Retinal pigment epithelial cell (primary cell): Measurements from ENCODE around the gene EMC6.

ENCODE experiments used
- DNase-seq: peaks from one replicate; pipeline ENCODE4 v3.0.0-alpha.2; 2010; ENCODE audit warnings: low read depth
- H3K4me3 ChIP-seq: 2 replicates; pipeline ENCODE4 v1.5.1; 2011; ENCODE audit warnings: mild to moderate bottlenecking, low read length, control low read depth, moderate library complexity
- TF ChIP-seq, protein P1 (sequence below): conservative IDR thresholded peaks from 2 replicates; pipeline ENCODE4 v1.5.1; 2011; ENCODE audit warnings: low read depth, low read length, control low read depth, inconsistent platforms

The EMC6 gene

DNA sequence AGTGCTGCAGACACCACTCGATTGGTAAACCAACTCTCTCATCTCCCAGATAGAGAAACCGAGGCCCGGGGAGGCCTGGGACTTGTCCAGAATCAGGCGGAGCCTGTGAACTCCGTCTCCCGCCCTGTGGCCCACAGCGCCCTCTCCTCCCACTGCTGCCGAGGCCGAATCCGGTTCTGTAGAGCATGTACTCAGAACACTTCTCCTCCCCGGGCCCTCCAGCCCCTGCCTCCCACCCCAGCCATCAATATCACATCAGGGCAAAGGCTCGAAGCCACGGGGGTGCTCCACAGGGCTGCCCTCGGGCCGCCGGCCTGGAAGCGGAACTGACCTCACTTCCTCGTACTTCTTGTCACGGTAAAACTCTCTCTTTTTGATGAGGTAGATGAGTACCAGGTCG, 13.0 kb downstream of the EMC6 start:
- TF ChIP-seq, protein P1, sequence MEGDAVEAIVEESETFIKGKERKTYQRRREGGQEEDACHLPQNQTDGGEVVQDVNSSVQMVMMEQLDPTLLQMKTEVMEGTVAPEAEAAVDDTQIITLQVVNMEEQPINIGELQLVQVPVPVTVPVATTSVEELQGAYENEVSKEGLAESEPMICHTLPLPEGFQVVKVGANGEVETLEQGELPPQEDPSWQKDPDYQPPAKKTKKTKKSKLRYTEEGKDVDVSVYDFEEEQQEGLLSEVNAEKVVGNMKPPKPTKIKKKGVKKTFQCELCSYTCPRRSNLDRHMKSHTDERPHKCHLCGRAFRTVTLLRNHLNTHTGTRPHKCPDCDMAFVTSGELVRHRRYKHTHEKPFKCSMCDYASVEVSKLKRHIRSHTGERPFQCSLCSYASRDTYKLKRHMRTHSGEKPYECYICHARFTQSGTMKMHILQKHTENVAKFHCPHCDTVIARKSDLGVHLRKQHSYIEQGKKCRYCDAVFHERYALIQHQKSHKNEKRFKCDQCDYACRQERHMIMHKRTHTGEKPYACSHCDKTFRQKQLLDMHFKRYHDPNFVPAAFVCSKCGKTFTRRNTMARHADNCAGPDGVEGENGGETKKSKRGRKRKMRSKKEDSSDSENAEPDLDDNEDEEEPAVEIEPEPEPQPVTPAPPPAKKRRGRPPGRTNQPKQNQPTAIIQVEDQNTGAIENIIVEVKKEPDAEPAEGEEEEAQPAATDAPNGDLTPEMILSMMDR = no peak
- DNase-seq = no peak
- no peak overlapping the region for H3K4me3 ChIP-seq

DNA sequence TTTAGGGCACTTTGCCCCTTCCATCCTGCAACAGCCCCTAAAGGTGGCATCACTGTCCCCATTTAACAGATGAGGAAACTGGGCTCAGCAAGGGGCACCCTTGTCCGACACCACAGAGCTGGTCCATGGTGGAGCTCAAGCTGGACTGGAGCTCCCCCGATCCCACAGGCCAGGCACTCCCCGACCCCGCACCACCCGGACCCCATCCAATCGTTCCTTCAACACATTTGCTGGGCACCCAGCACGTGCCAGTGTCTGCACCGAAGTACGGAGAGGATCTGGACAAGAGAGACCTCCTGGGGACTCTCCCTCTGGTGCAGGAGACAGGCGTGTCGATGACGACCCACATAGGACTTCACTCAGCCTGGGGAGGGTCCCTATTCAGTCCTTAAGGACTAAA, 13.4 kb downstream of the EMC6 start:
- DNase-seq = no peak
- TF ChIP-seq, protein P1 = no peak
- no peak overlapping the region for H3K4me3 ChIP-seq

DNA sequence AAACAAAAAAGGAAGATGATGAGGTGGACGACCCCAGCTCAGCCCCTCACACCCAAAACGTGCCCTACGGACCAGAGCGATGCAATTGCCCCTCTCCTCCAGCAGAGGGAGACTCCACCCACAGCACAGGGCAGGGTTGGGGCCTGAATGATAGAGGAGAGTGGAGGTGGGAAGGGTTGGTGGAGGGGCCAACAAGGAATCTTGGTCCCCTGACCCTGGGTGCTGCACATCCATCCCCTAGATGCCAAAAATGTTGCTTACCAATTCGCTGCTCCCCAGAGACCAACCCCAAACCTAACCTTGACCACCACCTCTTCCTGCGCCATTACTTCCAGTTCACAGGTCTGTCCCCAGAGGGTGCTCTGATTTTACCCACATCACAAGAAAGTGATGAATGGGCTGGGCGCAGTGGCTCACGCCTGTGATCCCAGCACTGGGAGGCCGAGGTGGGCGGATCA, 14.5 kb downstream of the EMC6 start:
- TF ChIP-seq, protein P1 = peak; percentile 99
- DNase-seq = no peak
- no peak overlapping the region for H3K4me3 ChIP-seq

DNA sequence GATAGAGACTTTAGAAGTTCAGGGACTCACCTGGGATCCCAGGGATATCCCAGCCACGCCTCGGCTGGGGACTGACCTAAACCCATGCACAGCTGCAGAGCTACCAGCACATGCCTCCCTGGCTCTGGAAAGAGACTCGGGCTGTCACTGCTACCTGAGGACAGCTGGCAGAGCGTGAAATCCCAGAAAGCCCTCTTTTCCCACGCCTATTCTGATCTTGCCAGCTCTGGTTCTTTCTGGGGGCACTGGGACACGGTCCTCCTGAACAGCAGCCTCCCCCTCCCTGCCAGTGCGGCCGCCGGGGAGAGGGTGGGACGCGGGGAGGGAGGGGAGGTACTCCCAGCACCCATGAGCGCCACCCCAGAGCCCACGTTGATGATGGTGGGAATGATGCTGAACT, 16.6 kb downstream of the EMC6 start:
- DNase-seq = no peak
- no peak overlapping the region for H3K4me3 ChIP-seq
- TF ChIP-seq, protein P1 = no peak

DNA sequence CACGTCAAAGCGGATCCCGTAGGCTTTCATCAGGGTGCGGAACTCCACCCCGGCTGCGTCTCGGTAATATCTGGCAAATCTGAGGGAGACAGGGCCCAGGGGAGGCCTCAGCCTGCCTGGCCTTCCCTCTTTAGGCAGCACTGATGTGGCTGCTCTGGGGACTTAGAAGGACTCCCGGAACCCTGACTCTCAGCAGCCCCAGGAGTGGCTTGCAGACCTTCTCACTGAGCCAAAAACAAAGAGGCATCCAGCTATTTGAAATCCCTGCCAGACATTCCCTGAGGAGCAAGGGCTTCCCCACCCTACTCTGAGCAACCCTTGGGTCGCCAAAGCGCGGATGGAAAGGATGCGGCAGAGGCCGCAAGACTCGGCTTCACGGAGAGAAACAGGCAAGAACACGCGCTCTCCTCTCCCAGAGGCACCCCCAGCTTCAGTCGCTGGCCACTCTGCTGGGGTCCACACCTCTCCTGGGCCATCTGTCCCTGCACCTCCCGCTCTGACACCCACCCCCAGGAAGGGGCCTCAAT, 19.5 kb downstream of the EMC6 start:
- no peak overlapping the region for H3K4me3 ChIP-seq
- DNase-seq = no peak
- TF ChIP-seq, protein P1 = no peak

DNA sequence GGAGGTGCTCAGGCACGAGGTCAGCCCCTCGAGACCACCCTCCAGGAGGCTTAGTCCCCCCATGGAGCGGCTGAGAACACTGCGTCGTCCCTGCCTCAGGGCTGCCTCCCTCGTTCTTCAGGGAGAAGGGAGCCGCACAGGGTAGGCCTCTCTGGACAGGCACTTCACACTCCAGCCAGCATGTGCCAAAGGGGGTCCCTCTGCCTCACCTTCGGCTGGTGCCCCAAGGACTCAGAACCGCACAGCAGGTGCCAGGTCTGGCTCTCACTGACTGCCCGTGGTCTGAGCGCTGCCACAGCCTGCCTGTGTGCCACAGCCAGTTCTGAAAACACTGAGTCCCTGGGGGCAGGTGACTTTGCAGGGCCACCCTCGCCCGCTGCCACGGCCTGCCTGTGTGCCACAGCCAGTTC, 20.2 kb downstream of the EMC6 start:
- TF ChIP-seq, protein P1 = no peak
- no peak overlapping the region for H3K4me3 ChIP-seq
- no peak for DNase-seq

DNA sequence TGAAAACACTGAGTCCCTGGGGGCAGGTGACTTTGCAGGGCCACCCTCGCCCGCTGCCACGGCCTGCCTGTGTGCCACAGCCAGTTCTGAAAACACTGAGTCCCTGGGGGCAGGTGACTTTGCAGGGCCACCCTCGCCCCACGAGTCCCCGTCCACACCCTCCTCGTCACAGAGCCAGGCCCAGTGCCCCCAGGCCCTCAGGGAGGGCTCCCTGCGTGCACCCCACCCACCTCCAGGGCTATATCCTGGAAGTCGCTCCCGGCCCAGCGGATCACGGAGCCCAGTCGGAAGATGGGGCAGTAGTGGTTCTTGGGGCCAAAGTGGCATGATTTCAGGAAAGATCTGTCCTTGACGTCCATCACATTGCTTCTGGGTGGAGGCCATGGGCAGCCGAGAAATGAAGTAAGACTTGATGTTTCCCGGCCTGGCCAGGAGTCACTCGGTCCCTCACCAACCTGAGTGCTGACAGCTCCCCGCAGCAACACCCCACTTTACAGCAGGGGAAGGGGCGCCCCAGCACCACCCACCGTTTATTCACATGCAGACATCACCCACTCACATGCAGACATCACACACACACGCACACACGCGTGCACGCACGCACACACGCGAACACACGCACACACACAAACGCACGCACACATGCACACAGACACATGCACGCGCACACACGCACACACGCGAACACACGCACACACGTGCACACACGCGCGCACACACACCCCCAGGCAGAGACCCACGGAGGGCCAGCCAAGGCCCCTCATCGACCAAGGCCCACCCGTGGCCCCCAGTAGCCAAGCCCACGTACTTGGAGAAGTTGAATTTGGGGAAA, 20.9 kb downstream of the EMC6 start:
- H3K4me3 ChIP-seq = no peak overlapping the region
- TF ChIP-seq, protein P1 = no peak
- no peak for DNase-seq
